ENCODE data around the gene SH3BP4.

SH3BP4 gene

DNA sequence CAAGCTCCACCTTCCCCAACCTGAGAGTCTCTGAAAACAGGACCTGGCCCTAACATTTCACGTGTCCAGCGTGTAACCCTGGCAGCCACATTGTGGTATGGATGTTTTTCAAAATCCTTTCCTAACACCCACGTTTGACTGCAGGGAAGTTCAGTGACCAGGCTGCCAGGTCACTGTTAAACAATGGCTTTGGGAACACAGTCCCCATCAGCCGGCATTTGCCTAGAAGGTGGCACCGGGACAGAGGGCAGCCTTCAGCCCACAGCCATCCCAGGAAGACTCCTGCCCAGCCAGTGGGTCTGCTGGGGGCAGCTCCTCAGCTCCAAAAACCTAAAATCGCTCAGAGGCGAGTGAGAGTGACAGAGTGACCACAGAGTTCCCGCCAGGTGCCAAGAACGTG, 140.2 kb downstream of the SH3BP4 start:
- no peak for DNase-seq (ENCODE audit: low read depth)

DNA sequence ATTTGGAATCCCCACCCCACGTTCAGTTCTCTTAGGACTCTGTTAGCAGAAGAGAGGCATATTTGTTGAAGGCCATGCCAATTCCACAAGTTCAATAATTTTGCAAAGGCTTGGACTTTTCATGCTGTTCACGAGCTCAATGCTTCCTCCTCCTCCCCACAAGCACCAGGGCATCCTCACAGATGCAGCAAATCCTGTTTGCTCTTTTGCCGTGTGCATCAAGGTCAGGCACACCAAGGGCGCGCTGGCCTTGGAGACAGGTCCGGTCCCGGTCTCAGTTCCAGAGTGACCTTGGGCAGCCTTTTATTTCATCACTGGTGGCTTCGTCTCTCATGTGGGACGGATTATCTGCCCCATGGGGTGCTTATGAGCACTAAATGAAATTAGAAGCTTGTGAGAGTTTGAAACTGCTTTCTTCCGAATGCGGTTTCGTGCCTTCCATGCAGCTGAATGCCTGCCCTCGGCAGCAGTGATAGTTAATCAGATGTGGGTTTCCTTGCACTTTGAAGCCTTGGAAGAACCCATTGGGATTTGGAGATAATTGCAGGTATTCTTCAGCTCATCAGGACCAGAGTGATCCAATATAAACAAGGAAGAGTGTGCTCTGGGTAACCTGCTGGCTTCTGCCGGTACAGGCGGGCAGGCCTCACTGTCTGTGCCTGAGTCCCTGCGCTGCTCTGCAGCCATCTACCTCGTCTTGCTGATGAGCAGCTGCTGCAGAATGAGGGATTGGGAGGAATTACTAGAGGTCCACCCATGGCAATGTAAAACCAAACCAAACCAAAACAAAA, 140.8 kb downstream of the SH3BP4 start:
- DNase-seq (ENCODE audit: low read depth), result no peak

DNA sequence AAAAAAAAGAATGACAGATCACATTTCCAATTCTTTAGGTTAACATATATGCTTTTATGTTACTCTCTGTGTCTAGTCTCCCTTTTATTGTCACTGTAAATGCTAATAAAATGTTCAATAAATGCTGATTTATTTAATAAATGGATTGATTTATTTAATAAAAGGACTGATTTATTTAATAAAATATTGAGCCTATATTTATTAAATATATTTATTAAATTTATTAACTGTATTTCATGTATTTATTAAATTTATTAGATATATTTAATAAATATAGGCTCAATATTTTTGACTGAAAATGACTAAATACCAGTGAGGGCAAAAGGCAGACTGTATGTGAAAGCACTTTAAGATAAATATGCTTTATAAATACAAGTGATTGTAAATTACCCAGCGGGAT, 142.6 kb downstream of the SH3BP4 start:
- no peak for DNase-seq (ENCODE audit: low read depth)

DNA sequence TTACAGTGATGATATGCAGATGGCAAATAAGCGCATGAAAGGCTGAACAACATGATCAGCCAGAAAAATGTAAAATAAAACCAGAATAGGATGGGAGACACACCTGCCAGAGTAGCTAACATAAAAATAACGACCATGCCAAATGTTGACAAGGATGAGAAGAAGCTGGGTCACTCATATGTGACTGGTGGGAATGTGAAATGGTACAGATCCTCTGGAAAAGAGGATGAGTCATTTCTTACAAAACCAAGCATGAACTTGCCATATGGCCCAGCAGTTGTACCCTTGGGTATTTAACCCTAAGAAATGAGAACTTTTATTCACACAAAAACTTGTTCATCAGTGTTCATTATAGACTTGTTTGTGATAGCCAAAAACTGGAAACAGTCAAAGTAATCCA, 143.8 kb downstream of the SH3BP4 start:
- DNase-seq (ENCODE audit: low read depth), result peak; percentile 30

- DNase-seq (ENCODE audit: low read depth), result no peak
Observed at GRCh38 chr2:235096447-235096846, 144.6 kb downstream of the SH3BP4 start.

GRCh38 chr2:235097196-235097595, 145.4 kb downstream of the SH3BP4 start:
- DNase-seq (ENCODE audit: low read depth), result no peak

- no peak for DNase-seq (ENCODE audit: low read depth)
Observed at GRCh38 chr2:235098269-235098668, 146.5 kb downstream of the SH3BP4 start.

GRCh38 chr2:235098736-235099494, 147.1 kb downstream of the SH3BP4 start:
- no peak for DNase-seq (ENCODE audit: low read depth)

GRCh38 chr2:235102896-235103295, 151.1 kb downstream of the SH3BP4 start:
- DNase-seq (ENCODE audit: low read depth), result no peak

All from ELR (cell line).